Mammary epithelial cell (primary cell): ENCODE results near the gene PARD6B.

Experiments used
- CTCF ChIP-seq, 2 donors: IDR thresholded peaks in 1 of 2; conservative IDR thresholded peaks in 1 of 2; 2 replicates each; pipeline ENCODE4 v1.5.1; 2011 to 2012; ENCODE audit warnings: inconsistent platforms in 2 of 2, low read length in 2 of 2, mild to moderate bottlenecking in 2 of 2, control low read depth in 1 of 2, low read depth in 1 of 2; ENCODE audit not compliant: insufficient read depth in 1 of 2; ENCODE audit errors: extremely low read depth in 1 of 2
- EZH2 ChIP-seq: IDR thresholded peaks from 2 replicates; pipeline ENCODE4 v1.6.1; 2012; ENCODE audit warnings: low read length, inconsistent platforms, borderline replicate concordance

- TF ChIP-seq CTCF (conservative IDR thresholded peaks at IDR 0.05 in 1 of 2, IDR thresholded peaks at IDR 0.05 in 1 of 2; ENCODE audit: extremely low read depth in 1 of 2, insufficient read depth in 1 of 2, low read depth in 1 of 2, low read length in 2 of 2) (no peak), EZH2 (no peak)
Observed at GRCh38 chr20:50806126-50806768, 74.9 kb downstream of the PARD6B start.
